ENCODE data around the gene ADCY9. TPM values are rescaled to one million over a fixed set of nuclear protein-coding genes. Genes with fewer than 3 reads are reported as not detected.
A peak's percentile ranks its signal among the peaks of the same experiment; 100 is the strongest.
"Not testable (repeated sequence)": the region's sequence is repeated elsewhere in the genome, so short reads cannot be mapped to it uniquely, and the experiment has no call there.

ADCY9 gene
- total RNA-seq, 4 donors from 2014 or later, result 6.3 to 22.3 (median 11.2) TPM

- no peaks in the 10 kb centered on the region for H3K36me3 ChIP-seq
- peaks cover 28 to 66% (median 44%) of the 10 kb centered on the region in 3 donors for H3K4me1 ChIP-seq
- H3K4me3 ChIP-seq, result no peak overlapping the region
- no peak for DNase-seq
- no peak for TF ChIP-seq POLR2A (IDR thresholded peaks at IDR 0.05)
- TF ChIP-seq CTCF (IDR thresholded peaks at IDR 0.05), result no peak
- H3K27ac ChIP-seq, result no peak overlapping the region
- no peaks in the 10 kb centered on the region for H3K9me3 ChIP-seq
- no peaks in the 10 kb centered on the region for H3K27me3 ChIP-seq
- WGBS, 2 donors, result 46 to 56% methylated on average over 16 to 17 of the region's 17 CpGs
- intact Hi-C loops (cut with DNase I), result no loop called here
These were observed 167.8 kb downstream of the ADCY9 start for GRCh38 chr16:3948378-3948995.

GRCh38 chr16:3946604-3947180, 169.6 kb downstream of the ADCY9 start:
- Histone ChIP-seq H3K36me3 (no peaks in the 10 kb centered on the region), H3K4me3 (no peak overlapping the region), H3K27me3 (no peaks in the 10 kb centered on the region), H3K9me3 (no peaks in the 10 kb centered on the region), H3K4me1 (peaks cover 22 to 51% (median 32%) of the 10 kb centered on the region in 3 donors), H3K27ac (peak overlapping the region in 1 of 4 donors; percentile 11)
- TF ChIP-seq POLR2A (IDR thresholded peaks at IDR 0.05) (no peak), CTCF (IDR thresholded peaks at IDR 0.05) (no peak)
- no peak for DNase-seq
- 82 to 90% methylated on average over 11 to 16 of the region's 20 CpGs for WGBS, 2 donors
- intact Hi-C loops (cut with DNase I), result no loop called here

- peak overlapping the region in 3 of 4 donors; percentile 11 to 33 (median 25) for H3K27ac ChIP-seq
- no peak for DNase-seq
- peaks cover 22 to 44% (median 25%) of the 10 kb centered on the region in 3 donors for H3K4me1 ChIP-seq
- intact Hi-C loops (cut with DNase I), result no loop called here
- WGBS, 2 donors, result 27 to 31% methylated on average over 11 of the region's 11 CpGs
- no peaks in the 10 kb centered on the region for H3K36me3 ChIP-seq
- TF ChIP-seq CTCF (IDR thresholded peaks at IDR 0.05) (no peak), POLR2A (IDR thresholded peaks at IDR 0.05) (no peak)
- no peaks in the 10 kb centered on the region for H3K9me3 ChIP-seq
- no peak overlapping the region for H3K4me3 ChIP-seq
- no peaks in the 10 kb centered on the region for H3K27me3 ChIP-seq
These were observed 170.3 kb downstream of the ADCY9 start for GRCh38 chr16:3945751-3946603.

- H3K27ac ChIP-seq; H3K36me3 ChIP-seq; intact Hi-C loops (cut with DNase I); H3K27me3 ChIP-seq; H3K9me3 ChIP-seq; DNase-seq; H3K4me3 ChIP-seq: not testable (repeated sequence)
- WGBS, 2 donors, result 90 to 93% methylated on average over 2 of the region's 2 CpGs
- peaks cover 11 to 31% (median 13%) of the 10 kb centered on the region in 3 donors for H3K4me1 ChIP-seq
These were observed 171.8 kb downstream of the ADCY9 start for GRCh38 chr16:3944457-3944856.

GRCh38 chr16:3942146-3942545, 174.1 kb downstream of the ADCY9 start:
- H3K4me3 ChIP-seq; H3K36me3 ChIP-seq; H3K27ac ChIP-seq; H3K9me3 ChIP-seq; H3K27me3 ChIP-seq; DNase-seq; intact Hi-C loops (cut with DNase I): not testable (repeated sequence)
- 93 to 97% methylated on average over 3 to 4 of the region's 4 CpGs for WGBS, 2 donors
- peaks cover 13 to 27% (median 16%) of the 10 kb centered on the region in 3 donors for H3K4me1 ChIP-seq

All from esophagus squamous epithelium (tissue), 5 donors.